Sigmoid colon (tissue), 7 donors: ENCODE measurements around the gene ARSI. TPM values are rescaled to one million over a fixed set of nuclear protein-coding genes. Genes with fewer than 3 reads are reported as not detected.

Experiments
- DNase-seq: peaks from one replicate; pipeline ENCODE4 v3.0.0-alpha.2; 2019
- H3K27ac ChIP-seq, 4 donors: fragments of 200-600 bp; sonication (generic); one replicate each; pipeline ENCODE4 v1.5.1; 2016 to 2019; ENCODE audit warnings: mild to moderate bottlenecking in 1 of 4
- H3K27me3 ChIP-seq, 3 donors: fragments of 200-600 bp; sonication (generic); one replicate each; pipeline ENCODE4 v1.5.1; 2019; ENCODE audit warnings: mild to moderate bottlenecking in 1 of 3
- H3K36me3 ChIP-seq, 4 donors: fragments of 200-600 bp; sonication (generic); one replicate each; pipeline ENCODE4 v1.5.1; 2016 to 2019
- H3K4me1 ChIP-seq, 4 donors: fragments of 200-600 bp; sonication (generic); one replicate each; pipeline ENCODE4 v1.5.1; 2017 to 2019
- H3K4me3 ChIP-seq, 4 donors: fragments of 200-600 bp; sonication (generic); one replicate each; pipeline ENCODE4 v1.5.1; 2017 to 2019; ENCODE audit warnings: mild to moderate bottlenecking in 2 of 4, moderate library complexity in 1 of 4
- H3K9me3 ChIP-seq, 4 donors: fragments of 200-600 bp in 3 of 4; sonication (generic) in 3 of 4; one replicate each; pipeline versions ENCODE4 v1.5.1 to v1.6.1; 2013 to 2019
- EP300 ChIP-seq, 4 donors: sonication (generic); formaldehyde crosslinking; IDR thresholded peaks; one replicate each; pipeline ENCODE4 v1.6.1; 2017; ENCODE audit warnings: antibody characterized with exemption in 4 of 4
- POLR2A ChIP-seq, 2 donors: fragments of 450-650 bp; IDR thresholded peaks; one replicate each; pipeline ENCODE4 v1.6.1; 2016; ENCODE audit warnings: antibody characterized with exemption in 2 of 2, mild to moderate bottlenecking in 2 of 2, moderate library complexity in 2 of 2
- POLR2AphosphoS5 ChIP-seq, 4 donors: sonication (generic); formaldehyde crosslinking; IDR thresholded peaks; one replicate each; pipeline ENCODE4 v1.6.1; 2017; ENCODE audit warnings: antibody characterized with exemption in 4 of 4
- WGBS, 2 donors: extraction: QIAGEN DNeasy Blood & Tissue Kit; methylation state at CpG; one replicate each; pipeline ENCODE4 v1.1.7; 2013; 5-methylcytosine and 5-hydroxymethylcytosine counted together
- intact Hi-C: fragments of 100-400 bp; cut with DNase I; formaldehyde crosslinking; loops from one replicate; pipeline ENCODE4 v1.15.1; 2023
- polyA plus RNA-seq, 3 donors: library from polyadenylated mRNA; stranded (reverse); fragments of 200-250 nt; gene quantifications; one replicate each; pipeline ENCODE4 v1.2.3, GENCODE V29; 2013
- total RNA-seq, 4 donors: library from RNA; depleted of rRNA; stranded (reverse); fragments of >200 nt; gene quantifications; one replicate each; pipeline ENCODE4 v1.1.0, GENCODE V29; 2016
- TF ChIP-seq, protein P1 (sequence below), 4 experiments: fragments of 450-650 bp in 3 of 4; fragments of 200-600 bp in 1 of 4; IDR thresholded peaks; one replicate each; pipeline ENCODE4 v1.5.1; 2016 to 2019; ENCODE audit warnings: antibody characterized with exemption in 4 of 4, mild to moderate bottlenecking in 3 of 4, moderate library complexity in 2 of 4
- donor health status: healthy with polysubstance abuse.
- donor health status: Bipolar disorder and iron deficiency.
- donor health status: healthy.

The ARSI gene
- total and polyA plus RNA-seq, 7 donors = 0.63 to 3.3 (median 1.5) TPM; not detected in 2

DNA sequence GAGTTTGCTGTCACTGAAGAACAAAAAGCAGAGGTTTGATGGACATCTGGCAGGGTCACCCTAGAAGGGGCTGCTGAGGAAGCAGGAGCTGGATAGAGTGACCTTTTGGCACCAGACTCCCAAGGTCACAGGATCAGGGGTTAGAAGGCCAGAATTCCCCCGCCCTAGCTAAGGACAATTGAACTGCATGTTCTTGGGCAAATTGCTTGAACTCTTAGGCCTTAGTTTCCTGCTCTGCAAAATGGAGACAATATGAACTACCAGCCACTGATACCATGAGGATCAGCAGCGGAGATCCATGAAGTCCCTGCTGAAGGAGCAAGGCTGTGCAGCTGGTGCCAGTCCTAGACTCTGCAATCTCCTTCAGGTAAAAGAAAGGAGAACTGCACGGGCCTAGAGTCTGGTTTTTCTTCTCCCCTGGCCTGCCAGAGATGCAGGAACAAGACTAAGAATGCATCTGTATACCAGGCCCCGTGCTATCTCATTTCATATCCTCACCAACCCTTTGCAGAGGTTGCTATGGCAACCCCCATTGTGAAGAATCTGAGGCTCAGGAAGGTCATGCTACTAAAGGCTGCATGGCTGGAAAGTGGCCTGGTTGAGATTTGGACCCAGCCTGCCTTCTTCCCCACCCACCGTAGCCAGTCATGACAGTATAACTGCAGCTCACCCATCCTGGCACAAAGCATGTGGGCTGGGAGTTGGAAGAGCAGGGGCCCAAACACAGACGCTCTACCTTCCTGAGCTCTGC lies 46.9 kb downstream of the ARSI start:
- H3K4me1 ChIP-seq = no peaks in the 10 kb centered on the region
- no peaks in the 10 kb centered on the region for H3K27me3 ChIP-seq
- no peaks in the 10 kb centered on the region for H3K9me3 ChIP-seq
- no peak overlapping the region for H3K4me3 ChIP-seq
- intact Hi-C loops = no loop called here
- H3K36me3 ChIP-seq = no peaks in the 10 kb centered on the region
- H3K27ac ChIP-seq = no peak overlapping the region
- no peak for DNase-seq
- WGBS, 2 donors = 81 to 86% methylated on average over 6 of the region's 6 CpGs
- TF ChIP-seq, protein P1, sequence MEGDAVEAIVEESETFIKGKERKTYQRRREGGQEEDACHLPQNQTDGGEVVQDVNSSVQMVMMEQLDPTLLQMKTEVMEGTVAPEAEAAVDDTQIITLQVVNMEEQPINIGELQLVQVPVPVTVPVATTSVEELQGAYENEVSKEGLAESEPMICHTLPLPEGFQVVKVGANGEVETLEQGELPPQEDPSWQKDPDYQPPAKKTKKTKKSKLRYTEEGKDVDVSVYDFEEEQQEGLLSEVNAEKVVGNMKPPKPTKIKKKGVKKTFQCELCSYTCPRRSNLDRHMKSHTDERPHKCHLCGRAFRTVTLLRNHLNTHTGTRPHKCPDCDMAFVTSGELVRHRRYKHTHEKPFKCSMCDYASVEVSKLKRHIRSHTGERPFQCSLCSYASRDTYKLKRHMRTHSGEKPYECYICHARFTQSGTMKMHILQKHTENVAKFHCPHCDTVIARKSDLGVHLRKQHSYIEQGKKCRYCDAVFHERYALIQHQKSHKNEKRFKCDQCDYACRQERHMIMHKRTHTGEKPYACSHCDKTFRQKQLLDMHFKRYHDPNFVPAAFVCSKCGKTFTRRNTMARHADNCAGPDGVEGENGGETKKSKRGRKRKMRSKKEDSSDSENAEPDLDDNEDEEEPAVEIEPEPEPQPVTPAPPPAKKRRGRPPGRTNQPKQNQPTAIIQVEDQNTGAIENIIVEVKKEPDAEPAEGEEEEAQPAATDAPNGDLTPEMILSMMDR (IDR thresholded peaks at IDR 0.05) = no peak
- TF ChIP-seq EP300 (IDR thresholded peaks at IDR 0.05) (no peak), POLR2A (IDR thresholded peaks at IDR 0.05) (no peak), POLR2AphosphoS5 (IDR thresholded peaks at IDR 0.05) (no peak)

DNA sequence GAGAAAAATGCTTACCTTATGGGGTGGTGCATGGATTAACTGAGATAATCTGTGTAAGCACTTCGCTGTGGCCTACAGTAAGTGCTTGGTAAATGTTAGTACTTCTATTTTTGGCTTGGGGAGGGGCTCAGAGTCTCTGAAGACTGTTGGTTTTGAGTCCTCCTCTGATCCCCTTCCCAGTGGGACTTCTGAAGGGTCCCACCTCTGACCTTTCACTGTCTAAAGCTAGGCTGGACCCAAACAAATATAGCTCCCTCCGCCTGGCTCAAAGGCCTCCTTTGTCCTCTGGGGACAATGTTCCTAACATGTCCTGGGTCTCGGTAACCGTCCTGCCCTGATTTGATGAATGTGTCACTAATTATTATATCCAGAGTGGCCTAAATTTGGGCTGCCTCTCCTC lies 47.9 kb downstream of the ARSI start:
- H3K4me1 ChIP-seq = no peaks in the 10 kb centered on the region
- no peaks in the 10 kb centered on the region for H3K27me3 ChIP-seq
- no peak for DNase-seq
- H3K4me3 ChIP-seq = no peak overlapping the region
- no peaks in the 10 kb centered on the region for H3K9me3 ChIP-seq
- no peak overlapping the region for H3K27ac ChIP-seq
- no peaks in the 10 kb centered on the region for H3K36me3 ChIP-seq
- 75 to 77% methylated on average over 4 of the region's 4 CpGs for WGBS, 2 donors
- intact Hi-C loops = no loop called here
- TF ChIP-seq, protein P1 (IDR thresholded peaks at IDR 0.05) = no peak
- no peak for TF ChIP-seq POLR2A (IDR thresholded peaks at IDR 0.05)
- TF ChIP-seq EP300 (IDR thresholded peaks at IDR 0.05) = no peak
- TF ChIP-seq POLR2AphosphoS5 (IDR thresholded peaks at IDR 0.05) = no peak

DNA sequence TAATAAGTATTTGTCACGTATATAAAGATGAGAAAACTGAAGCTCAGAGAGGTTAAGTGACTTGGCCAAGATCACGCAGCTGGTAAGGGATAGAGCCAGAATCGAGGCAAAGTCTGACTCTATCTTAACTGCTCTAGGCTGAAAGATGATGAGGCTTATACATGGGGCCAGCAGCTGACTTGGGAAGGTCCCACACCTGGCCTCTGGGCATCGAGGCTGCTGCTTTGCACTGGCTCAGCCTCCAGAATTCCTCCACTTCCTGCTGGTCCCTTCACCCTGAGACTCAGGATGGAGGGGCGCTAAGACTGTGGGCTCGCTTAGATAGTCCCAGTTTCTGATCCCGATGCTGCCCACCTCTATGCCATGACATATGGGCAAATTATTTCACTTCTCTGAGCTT lies 48.3 kb downstream of the ARSI start:
- H3K4me1 ChIP-seq = no peaks in the 10 kb centered on the region
- no peaks in the 10 kb centered on the region for H3K9me3 ChIP-seq
- no peaks in the 10 kb centered on the region for H3K27me3 ChIP-seq
- no peak overlapping the region for H3K4me3 ChIP-seq
- DNase-seq = no peak
- intact Hi-C loops = no loop called here
- TF ChIP-seq, protein P1 (IDR thresholded peaks at IDR 0.05) = no peak
- TF ChIP-seq POLR2AphosphoS5 (IDR thresholded peaks at IDR 0.05) = no peak
- no peak for TF ChIP-seq EP300 (IDR thresholded peaks at IDR 0.05)
- TF ChIP-seq POLR2A (IDR thresholded peaks at IDR 0.05) = no peak
- H3K27ac ChIP-seq = no peak overlapping the region
- no peaks in the 10 kb centered on the region for H3K36me3 ChIP-seq
- WGBS, 2 donors = 74 to 79% methylated on average over 7 of the region's 7 CpGs

DNA sequence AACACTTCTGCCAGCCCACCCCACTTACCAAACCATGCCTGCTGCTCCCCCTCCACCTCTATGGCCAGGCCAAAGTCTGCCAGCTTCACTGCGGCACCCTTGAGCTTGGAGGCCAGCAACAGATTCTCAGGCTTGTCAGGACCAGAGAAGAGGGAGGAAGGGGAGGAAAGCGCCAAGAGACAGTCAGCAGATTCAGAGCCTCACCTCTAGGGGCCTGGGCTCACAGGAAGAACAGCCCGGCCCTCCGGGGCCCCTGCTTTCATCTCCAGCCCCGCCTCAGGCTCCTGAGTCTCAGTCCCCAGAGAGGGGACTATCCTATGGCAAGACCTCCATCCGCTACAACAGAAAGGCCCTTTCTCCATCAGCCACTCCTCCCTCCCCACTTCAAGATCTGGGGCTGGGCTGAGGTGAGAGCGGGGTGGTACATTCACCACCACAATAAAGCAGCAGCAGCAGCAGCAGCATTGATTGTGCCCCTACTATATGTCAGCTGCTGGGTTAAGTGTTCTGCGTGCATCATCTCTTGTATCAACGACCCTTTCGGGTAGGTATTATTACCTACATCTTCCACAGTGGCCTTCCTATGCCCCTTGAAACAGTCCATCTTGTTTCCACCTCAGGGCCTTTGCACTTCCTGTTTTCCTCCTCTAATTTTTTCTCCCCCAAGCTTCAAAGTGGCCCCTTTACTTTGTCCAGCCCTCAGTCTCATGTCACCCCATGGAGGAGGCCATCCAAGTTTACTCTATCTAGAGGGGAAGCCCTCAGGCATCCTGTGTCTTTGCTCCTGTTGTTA lies 49.1 kb downstream of the ARSI start:
- Histone ChIP-seq H3K27me3 (no peaks in the 10 kb centered on the region), H3K4me1 (no peaks in the 10 kb centered on the region), H3K36me3 (no peaks in the 10 kb centered on the region), H3K4me3 (no peak overlapping the region), H3K9me3 (no peaks in the 10 kb centered on the region), H3K27ac (no peak overlapping the region)
- intact Hi-C loops = no loop called here
- no peak for DNase-seq
- TF ChIP-seq EP300 (IDR thresholded peaks at IDR 0.05) (no peak), POLR2A (IDR thresholded peaks at IDR 0.05) (no peak), POLR2AphosphoS5 (IDR thresholded peaks at IDR 0.05) (no peak)
- TF ChIP-seq, protein P1 (IDR thresholded peaks at IDR 0.05) = no peak
- WGBS, 2 donors = 82 to 88% methylated on average over 10 of the region's 10 CpGs
